NCI-H226 (cell line): ENCODE measurements around the gene CD72.
A peak's percentile ranks its signal among the peaks of the same experiment; 100 is the strongest.
"Not testable (repeated sequence)": the region's sequence is repeated elsewhere in the genome, so short reads cannot be mapped to it uniquely, and the experiment has no call there.

Experiments
- DNase-seq: peaks from one replicate; pipeline ENCODE4 v3.0.0-alpha.2; 2015

Gene CD72

DNA sequence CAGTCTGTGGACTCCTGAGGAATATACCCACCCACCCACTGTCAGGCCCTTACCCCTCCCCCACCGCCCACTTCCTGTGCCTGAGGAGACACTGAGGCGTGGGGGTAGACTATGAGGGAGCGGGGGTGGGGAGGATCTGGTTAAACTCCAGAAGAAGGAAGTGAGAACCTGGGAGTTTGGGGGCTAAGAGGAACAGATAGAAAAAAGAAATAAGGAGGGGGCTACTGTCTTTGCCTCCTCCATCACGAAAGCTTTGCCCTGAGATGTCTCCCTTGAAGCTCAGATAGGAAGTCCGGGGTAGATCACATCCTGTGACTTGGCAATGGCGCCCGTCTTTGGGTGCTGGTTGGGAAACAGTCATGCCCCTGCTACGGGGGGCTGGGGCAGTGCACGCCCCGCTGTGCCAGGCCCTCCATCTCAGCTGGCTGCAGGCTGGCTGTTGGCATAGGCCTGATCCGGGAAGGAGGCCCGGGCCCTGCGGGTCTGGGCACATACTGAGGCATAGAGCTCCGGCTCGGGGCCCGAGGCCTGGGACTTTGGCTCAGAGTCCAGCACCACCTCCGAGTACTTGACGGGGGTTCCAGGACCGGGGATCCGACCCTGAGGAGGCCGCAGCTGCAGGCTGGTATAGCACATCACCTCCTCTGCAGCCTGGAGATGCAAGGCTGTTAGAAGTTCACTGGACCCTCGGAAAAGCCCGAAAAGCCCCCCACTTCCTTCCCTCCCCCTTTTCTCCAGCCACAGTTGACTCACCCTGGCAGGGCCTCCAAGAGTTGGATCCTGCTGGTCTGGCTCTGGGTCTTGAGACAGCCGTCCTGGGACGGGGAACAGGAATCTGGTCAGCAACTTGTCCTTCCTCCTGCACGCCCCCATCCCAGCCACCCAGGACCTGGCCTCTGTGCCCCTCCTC is 31.5 kb upstream of the CD72 start:
- no peak for DNase-seq

DNA sequence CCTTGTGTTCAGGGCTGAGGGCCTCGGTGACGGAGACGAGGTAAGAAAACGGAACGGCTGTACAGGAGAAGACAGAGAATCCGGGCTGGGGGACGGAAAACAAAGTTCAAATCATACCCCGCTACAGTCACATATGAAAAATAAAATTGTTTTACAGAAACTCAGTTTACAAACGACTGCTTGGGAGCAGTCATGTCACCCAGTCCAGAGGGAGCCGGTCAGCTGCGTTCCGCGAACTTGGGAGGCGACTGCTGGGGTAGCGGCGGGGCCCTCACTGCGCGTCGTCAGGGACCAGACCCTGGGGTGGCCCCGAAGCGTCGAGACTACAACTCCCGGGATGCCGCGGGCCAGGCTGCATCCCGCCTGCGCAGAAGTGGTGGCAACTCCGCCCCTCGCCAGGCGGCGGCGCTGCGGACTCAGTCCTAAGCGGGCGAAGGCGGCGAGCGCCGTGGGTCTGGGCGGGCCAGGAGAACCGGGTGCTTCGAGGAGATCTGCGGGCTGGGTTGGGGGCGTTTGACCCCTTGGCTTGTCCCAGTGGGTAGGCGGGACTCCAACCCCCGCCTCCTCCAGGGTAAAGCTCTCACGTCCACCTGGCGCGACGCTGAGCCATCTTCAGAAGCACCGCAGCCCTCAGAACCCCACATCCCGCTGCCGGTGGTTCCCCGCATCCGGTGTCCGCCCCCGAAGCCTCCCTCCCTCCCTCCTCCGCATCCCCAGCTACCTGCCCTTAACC is 28.5 kb upstream of the CD72 start:
- peak; percentile 57 for DNase-seq

- no peak for DNase-seq
These were observed 27.9 kb upstream of the CD72 start for GRCh38 chr9:35646153-35646532.

GRCh38 chr9:35645736-35646135 is 27.5 kb upstream of the CD72 start:
- not testable (repeated sequence) for DNase-seq

- no peak for DNase-seq
These were observed 24.8 kb upstream of the CD72 start for GRCh38 chr9:35643046-35643445.

DNA sequence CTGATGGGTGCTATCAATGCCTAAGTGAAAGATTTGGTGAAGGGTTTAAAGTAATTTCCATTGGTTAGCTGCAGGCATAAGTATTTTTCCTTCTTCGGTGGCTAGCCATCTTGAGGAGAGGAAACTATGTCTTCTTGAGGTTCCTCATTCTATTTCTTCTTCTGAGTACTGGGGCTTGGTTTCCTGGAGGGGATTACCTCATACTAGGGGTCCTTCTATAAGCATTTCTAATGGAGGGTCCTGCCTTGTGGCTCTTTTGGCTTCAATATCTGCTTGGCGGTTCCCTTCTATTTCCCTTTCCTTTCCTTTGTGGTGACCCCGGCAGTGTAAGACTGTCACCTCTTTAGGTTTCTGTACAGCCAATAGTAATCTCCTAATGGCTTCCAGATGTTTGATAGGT is 23.3 kb upstream of the CD72 start:
- DNase-seq = not testable (repeated sequence)

- not testable (repeated sequence) for DNase-seq
These were observed 22.2 kb upstream of the CD72 start for GRCh38 chr9:35640431-35640830.

- DNase-seq = no peak
These were observed 21.4 kb upstream of the CD72 start for GRCh38 chr9:35639631-35640030.

GRCh38 chr9:35639225-35639624 is 21.0 kb upstream of the CD72 start:
- DNase-seq = not testable (repeated sequence)

- not testable (repeated sequence) for DNase-seq
These were observed 20.5 kb upstream of the CD72 start for GRCh38 chr9:35638751-35639150.

DNA sequence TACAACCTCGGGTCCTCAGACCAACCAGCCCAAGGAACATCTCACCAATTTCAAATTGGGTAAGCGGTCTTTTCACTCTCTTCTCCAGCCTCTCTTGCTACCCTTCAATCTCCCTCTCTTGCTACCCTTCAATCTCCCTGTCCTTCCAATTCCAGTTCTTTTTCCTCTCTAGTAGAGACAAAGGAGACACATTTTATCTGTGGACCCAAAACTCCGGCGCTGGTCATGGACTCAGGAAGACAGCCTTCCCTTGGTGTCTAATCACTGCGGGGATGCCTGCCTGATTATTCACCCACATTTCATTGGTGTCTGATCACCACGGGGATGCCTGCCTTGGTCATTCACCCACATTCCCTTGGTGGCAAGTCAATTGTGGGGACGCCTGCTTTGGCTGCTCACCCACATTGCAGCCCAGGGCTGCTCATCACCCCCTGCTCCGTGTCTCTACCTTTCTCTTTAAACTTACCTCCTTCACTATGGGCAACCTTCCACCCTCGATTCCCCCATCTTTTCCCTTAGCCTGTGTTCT is 19.3 kb upstream of the CD72 start:
- not testable (repeated sequence) for DNase-seq

GRCh38 chr9:35636877-35637246 is 18.6 kb upstream of the CD72 start:
- not testable (repeated sequence) for DNase-seq

DNA sequence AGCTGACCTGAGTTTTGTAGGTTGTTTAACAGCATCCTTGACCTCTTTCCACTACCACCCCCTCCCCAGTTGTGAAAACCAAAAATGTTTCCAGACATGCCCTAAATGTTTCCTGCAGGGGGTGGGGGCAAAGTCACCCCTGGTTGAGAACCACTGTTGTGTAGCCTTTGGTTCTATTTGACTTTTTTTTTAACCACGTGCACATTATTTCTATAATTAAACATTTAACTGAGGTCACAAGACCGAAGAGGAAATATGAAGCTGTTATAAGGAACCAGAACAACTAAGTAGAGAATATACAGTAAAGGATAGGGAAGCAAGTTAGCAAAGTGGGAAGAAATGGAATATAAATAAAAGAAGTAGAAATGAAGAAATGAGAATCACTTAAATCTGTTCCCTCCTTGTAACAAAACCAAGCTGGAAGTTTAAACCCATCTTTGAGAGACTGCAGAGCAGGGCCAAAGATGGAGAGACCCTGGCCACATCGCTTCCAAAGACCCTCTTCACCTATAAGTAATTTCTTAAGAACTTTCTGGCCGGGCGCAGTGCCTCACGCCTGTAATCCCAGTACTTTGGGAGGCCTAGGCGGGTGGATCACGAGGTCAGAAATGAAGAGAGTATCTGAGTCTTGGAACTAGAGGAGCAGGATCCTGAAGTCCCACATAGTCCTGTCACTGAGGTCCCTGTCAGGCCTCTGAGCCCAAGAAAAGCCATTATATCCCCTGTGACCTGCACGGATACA is 18.1 kb upstream of the CD72 start:
- no peak for DNase-seq

DNA sequence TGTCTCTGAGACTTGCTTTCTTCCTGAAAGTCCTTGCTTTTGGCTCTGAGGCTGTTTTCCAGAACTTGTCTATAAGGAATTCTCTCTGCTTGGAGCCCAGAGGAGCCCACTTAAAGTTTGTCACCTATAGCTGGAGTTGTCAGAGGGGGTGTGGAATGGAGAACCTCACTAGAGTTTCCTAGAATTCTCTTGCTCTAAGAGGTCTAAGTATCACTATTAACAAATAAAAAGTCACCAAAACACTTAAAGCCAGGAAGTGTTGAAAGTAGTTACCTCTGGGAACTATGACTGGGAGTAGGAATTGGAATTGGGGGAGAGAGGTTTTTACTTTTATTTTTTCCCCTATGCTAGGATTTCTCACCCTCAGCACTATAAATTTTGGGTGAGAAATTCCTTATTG is 17.5 kb upstream of the CD72 start:
- no peak for DNase-seq

DNA sequence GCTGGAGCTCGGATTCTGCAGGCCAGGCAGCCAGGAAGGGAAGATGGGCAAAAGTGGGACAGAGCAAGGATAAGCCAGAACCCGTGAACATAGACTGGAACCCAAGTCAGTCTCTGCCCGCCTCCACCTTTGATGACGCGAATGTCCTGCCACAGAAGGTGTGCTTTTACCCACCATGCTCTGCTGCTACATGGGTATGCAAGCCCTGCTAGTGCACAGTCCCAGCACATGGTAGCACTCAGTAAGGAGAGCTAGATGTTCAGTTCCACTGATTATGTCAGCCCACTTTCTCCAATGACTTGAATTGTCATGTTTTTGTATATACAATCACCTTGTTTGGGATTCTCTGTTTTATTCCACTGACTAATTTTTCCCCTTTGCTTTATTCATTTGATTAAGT is 11.4 kb upstream of the CD72 start:
- DNase-seq = no peak

DNA sequence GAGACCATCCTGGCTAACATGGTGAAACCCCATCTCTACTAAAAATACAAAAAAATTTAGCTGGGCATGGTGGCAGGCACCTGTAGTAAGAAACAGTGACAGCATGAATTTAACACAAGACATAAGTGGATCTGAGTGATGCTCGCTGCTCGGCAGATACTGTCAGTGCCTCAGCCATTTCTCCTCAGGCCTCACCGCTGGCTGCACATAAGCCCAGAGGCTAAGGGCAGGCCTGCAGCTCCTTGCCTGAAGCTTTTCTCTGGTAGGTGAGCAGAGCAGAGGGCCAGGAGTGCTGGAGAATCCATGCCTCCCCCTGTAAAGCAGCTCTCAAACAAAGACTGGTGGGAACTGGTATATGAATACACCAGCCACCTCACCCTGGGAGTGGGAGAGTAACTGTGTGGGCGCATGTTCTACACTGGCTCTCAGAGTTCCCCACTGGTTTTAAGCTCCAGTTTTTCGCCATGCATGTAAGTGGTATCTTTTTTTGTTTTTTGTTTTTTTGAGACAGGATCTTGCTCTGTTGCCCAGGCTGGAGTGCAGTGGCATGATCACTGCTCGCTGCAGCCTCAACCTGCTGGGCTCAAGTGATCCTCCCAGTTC is 10.3 kb upstream of the CD72 start:
- DNase-seq = no peak

DNA sequence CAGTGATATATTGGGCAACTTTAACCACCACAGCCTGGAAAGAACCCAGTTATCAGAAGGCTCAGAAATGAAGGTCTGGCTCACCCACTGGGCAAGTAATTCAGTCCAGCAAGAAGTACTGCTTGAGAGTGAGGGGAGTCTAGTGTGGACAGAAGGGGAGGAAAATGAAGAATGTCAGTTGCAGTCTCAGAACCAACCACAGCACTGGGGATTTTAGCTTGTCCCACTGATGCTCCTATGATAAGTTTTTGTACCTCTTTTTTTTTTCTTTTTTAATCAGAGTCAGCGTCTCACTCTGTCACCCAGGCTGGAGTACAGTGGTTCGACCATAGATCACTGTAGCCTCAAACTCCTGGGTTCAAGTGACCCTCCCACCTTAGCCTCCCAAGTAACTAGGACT is 9.4 kb upstream of the CD72 start:
- DNase-seq = no peak

DNA sequence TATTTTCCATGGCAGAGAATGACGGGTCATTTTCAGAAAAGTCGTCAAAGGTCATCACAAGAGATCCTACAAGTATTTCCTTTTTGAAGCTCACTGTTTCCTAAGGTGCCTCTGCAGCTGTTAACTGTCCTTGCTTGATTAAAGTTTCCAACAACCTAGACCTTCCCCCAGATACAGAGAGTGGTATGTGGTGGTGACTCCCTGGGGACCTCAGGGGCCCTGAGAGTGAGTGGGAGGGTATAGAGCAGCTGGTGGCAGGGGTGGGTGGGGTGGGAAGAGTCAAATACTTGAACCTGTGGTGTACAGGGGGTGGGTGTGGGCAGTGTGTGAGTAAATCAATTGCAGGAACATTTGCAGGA is 1.6 kb upstream of the CD72 start:
- DNase-seq = no peak

DNA sequence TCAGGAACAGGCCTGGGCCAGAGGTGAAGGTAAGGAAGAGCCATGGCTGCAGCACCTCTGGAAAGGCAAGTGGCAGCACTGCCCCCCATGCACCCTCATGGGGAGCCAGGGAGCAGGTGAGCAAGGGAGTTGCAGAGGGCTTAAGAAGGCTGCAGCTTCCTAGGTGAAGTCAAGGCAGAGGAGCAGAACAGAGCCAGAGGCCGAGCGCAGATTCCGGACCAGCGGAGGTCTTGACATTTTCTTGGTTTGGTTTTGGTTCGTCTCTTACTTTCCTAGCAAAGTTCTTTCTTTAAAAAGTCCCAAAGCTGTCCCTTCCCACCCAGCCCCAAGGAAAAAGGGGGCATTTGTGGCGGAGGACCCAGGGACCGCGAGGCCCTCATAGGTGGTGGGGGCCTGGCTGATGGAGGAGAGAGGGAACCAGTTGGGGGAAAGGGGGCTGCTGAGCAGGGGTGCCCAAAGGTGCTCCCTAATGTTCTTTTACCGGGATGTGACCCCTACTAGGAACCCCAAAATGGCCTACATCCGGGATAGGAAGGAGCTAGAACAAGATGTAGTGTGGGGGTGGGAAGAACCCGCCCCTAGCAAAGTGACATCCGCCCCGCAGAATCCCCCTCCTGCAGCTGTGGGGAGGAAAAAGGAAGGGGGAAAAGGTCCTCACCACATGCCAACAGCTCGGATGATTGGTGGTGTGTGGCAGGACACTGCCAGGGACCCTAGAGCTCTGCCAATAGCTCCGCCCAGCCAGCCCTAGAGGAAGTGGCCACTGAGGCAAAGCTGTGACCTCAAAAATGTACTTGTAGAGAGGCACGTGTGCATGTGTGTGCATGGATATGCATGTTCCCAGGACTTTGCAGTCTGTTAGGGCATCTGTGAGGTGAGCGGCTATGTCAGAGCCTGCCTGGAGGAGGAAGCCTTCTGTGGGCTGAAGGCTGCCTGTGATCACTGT is 914 bp upstream of the CD72 start:
- DNase-seq = no peak

DNA sequence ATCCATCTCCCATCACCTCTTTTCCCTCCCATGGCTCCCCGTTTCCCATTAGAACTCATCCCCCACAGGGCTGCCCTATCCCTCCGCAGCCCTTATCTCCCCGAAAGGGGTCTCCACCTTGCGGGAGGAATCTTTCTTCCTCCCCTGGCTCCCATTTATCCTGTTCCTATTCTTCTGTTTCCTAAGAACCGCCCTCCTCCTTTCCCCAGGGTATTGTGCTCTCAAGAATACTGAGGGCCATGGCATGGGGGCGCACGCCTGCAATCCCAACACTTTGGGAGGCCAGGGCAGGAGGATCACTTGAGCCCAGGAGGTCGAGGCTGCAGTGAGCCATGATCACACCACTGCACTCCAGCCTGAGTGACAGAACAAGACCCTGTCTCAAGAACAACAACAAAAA is 665 bp downstream of the CD72 start:
- DNase-seq = no peak

DNA sequence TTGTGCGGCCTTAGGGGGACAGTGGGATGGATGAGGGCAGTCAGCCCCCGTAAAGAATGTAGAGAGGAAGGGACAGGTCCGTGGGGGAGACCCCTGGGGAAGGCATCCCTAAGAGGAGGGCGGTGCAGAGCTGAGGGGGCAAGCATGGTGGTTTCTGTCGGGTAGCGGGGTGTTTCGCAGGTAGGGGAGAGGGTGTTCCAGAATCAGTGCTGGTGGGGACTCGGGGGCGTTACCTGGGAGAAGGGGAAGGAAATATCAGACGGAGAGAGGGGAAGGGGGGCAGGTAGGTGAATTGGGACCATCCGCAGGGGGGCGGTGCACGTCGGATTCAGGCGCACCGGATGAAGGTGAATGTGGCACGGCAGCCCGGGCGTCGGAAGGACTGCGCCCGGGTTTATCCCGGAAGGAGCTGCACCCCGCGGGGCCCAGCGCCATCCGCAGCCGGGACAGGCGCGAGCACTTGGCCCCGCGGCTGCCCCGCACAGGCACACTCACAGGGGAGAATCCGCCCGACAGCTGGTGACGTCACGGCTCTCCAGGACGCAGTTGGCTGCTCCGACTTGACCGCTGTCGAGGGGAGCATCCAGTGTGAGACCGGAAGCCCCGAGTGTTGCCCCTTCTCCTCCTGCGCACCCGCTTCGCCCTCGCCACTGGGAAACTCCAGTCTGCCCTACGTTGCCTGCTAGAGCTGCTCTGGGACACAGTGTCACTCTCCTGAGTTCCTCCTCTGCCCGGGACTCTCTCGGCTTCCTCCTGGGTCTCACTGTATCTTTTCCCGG is 1.3 kb downstream of the CD72 start:
- no peak for DNase-seq
